Astrocyte (in vitro differentiated cells and primary cell): Measurements from ENCODE around the gene ARHGAP6.

Source experiments
- EZH2 ChIP-seq: IDR thresholded peaks from 2 replicates; pipeline ENCODE4 v1.6.1; 2012; ENCODE audit warnings: mild to moderate bottlenecking, low read length, inconsistent platforms; ENCODE audit not compliant: insufficient read depth
- TF ChIP-seq, protein P1 (sequence below): IDR thresholded peaks from 2 replicates; pipeline ENCODE4 v1.5.1; 2011; ENCODE audit warnings: low read depth, mild to moderate bottlenecking, inconsistent platforms, low read length, moderate library complexity; ENCODE audit not compliant: insufficient read depth

DNA sequence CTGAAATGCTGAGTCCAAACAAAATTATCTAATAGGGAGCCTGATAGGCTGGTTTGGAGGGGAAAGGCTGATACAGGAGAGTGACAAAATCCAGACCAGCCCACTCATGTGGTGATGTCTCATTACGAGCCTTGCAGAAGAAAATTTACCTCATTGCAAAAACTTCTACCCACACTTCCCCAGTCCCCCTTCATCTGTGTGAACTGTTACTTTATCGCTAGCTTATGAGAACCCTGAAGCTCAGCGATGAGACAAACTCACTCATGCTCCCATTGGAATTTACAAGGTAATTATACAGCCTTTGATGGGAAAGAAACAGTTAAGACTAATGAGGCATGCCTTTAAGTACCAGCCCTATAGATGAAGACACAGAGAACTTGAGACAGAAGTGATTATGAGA is 76.1 kb downstream of the ARHGAP6 start:
- TF ChIP-seq, protein P1, sequence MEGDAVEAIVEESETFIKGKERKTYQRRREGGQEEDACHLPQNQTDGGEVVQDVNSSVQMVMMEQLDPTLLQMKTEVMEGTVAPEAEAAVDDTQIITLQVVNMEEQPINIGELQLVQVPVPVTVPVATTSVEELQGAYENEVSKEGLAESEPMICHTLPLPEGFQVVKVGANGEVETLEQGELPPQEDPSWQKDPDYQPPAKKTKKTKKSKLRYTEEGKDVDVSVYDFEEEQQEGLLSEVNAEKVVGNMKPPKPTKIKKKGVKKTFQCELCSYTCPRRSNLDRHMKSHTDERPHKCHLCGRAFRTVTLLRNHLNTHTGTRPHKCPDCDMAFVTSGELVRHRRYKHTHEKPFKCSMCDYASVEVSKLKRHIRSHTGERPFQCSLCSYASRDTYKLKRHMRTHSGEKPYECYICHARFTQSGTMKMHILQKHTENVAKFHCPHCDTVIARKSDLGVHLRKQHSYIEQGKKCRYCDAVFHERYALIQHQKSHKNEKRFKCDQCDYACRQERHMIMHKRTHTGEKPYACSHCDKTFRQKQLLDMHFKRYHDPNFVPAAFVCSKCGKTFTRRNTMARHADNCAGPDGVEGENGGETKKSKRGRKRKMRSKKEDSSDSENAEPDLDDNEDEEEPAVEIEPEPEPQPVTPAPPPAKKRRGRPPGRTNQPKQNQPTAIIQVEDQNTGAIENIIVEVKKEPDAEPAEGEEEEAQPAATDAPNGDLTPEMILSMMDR: no peak
- TF ChIP-seq EZH2: no peak
